ENCODE measurements around the gene TP53RK. TPM values are rescaled to one million over a fixed set of nuclear protein-coding genes. Genes with fewer than 3 reads are reported as not detected.

The TP53RK gene
- total RNA-seq, 1 experiment from 2014 or later, result 20.6 TPM

DNA sequence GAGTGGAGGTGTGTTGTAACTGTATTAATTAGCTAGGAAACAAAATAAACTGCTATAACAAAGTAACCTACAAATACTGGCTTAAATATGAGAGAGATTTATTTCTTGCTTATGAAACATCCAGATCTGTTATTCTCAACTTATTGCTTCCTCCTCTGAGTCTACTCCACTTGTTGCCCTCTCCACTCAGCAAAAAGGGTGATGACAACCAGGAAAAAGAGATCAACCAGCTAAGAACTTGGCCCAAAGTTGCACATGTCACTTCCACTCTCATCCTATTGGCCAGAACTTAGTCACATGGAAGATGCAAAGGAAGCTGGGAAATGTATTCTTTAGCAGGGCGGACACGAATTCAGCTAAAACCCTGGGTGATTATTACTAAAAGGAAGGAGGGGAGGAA is 5.2 kb upstream of the TP53RK start:
- H3K4me3 ChIP-seq (ENCODE audit: low read depth, low read length, poor library complexity, severe bottlenecking), result no peak overlapping the region
- intact Hi-C loops (cut with micrococcal nuclease; ENCODE audit: unreplicated experiment), result no loop called here
- ChIA-PET CTCF (no interaction called here), POLR2A (ENCODE audit: low non-redundant PET) (no interaction called here)
- H3K27me3 ChIP-seq (replicated peaks; ENCODE audit: insufficient read depth, low read depth, low read length, poor library complexity), result no peaks in the 10 kb centered on the region
- DNase-seq (ENCODE audit: low spot score), result peak; percentile 52
- TF ChIP-seq CTCF (conservative IDR thresholded peaks at IDR 0.05; ENCODE audit: low read depth, low read length), result no peak
- TF ChIP-seq EZH2 (IDR thresholded peaks at IDR 0.05; ENCODE audit: borderline replicate concordance, low read depth, low read length, poor library complexity, severe bottlenecking), result no peak
- no peaks in the 10 kb centered on the region for H3K36me3 ChIP-seq (ENCODE audit: insufficient read depth, low read length, poor library complexity, severe bottlenecking)
- no TSS peak for BruUV-seq (replicated peaks)
- H3K4me1 ChIP-seq (ENCODE audit: insufficient read depth, low read length, poor library complexity, severe bottlenecking), result no peaks in the 10 kb centered on the region
- no peaks in the 10 kb centered on the region for H3K9me3 ChIP-seq (ENCODE audit: low read depth, low read length, poor library complexity, severe bottlenecking)
- H3K27ac ChIP-seq (ENCODE audit: low read depth, low read length, poor library complexity, severe bottlenecking), result no peak overlapping the region

- H3K27ac ChIP-seq (ENCODE audit: low read depth, low read length, poor library complexity, severe bottlenecking), result no peak overlapping the region
- ChIA-PET POLR2A (ENCODE audit: low non-redundant PET) (no interaction called here), CTCF (no interaction called here)
- TF ChIP-seq CTCF (conservative IDR thresholded peaks at IDR 0.05; ENCODE audit: low read depth, low read length) (no peak), EZH2 (IDR thresholded peaks at IDR 0.05; ENCODE audit: borderline replicate concordance, low read depth, low read length, poor library complexity, severe bottlenecking) (no peak)
- no peaks in the 10 kb centered on the region for H3K9me3 ChIP-seq (ENCODE audit: low read depth, low read length, poor library complexity, severe bottlenecking)
- H3K36me3 ChIP-seq (ENCODE audit: insufficient read depth, low read length, poor library complexity, severe bottlenecking), result peaks cover 8% of the 10 kb centered on the region
- no peaks in the 10 kb centered on the region for H3K27me3 ChIP-seq (replicated peaks; ENCODE audit: insufficient read depth, low read depth, low read length, poor library complexity)
- H3K4me1 ChIP-seq (ENCODE audit: insufficient read depth, low read length, poor library complexity, severe bottlenecking), result no peaks in the 10 kb centered on the region
- no TSS peak for BruUV-seq (replicated peaks)
- no peak overlapping the region for H3K4me3 ChIP-seq (ENCODE audit: low read depth, low read length, poor library complexity, severe bottlenecking)
- intact Hi-C loops (cut with micrococcal nuclease; ENCODE audit: unreplicated experiment), result no loop called here
- no peak for DNase-seq (ENCODE audit: low spot score)
Observed at GRCh38 chr20:46691196-46691595, 2.0 kb upstream of the TP53RK start.

DNA sequence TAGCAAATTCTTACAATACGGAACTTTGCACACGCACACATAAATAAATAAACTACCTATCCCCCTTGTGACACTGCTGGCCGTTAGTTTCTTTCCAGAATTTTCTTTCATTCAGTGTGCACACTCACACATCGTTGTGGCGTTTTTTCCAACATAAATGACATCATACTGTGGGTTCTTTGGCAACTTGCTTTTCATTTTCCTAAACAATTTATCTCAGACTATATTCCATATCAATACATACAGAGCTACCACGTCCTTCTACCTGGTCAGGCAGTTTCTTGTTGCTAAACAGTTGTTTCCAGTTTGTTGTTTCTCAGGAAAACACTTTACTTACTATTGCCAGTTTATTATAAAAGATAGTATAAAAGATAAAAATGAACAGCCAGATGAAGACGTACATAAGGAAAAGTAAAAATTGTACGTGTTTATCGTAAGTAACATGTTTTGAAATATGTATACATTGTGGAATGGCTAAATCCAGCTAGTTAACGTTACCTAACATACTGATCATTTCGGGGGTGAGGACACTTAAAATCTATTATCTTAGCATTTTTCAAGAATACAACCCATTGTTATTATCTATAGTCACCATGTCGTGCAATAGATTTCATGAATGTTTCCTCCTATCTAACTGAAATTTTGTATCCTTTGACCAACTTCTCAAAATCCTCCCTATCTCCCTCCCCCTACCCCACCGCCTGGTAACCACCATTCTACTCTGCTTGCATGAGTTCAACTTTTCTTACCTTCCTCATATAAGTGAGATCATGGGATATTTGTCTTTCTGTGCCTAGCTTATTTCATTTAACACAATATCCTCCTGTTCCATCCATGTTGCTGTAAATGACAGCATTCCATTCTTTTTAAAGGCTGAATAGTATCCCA is 1.2 kb upstream of the TP53RK start:
- ChIA-PET CTCF (no interaction called here), POLR2A (ENCODE audit: low non-redundant PET) (no interaction called here)
- Histone ChIP-seq H3K4me1 (ENCODE audit: insufficient read depth, low read length, poor library complexity, severe bottlenecking) (no peaks in the 10 kb centered on the region), H3K4me3 (ENCODE audit: low read depth, low read length, poor library complexity, severe bottlenecking) (peak overlapping the region; percentile 84), H3K9me3 (ENCODE audit: low read depth, low read length, poor library complexity, severe bottlenecking) (no peaks in the 10 kb centered on the region), H3K36me3 (ENCODE audit: insufficient read depth, low read length, poor library complexity, severe bottlenecking) (peaks cover 16% of the 10 kb centered on the region), H3K27me3 (replicated peaks; ENCODE audit: insufficient read depth, low read depth, low read length, poor library complexity) (no peaks in the 10 kb centered on the region), H3K27ac (ENCODE audit: low read depth, low read length, poor library complexity, severe bottlenecking) (peak overlapping the region; percentile 23)
- no peak for DNase-seq (ENCODE audit: low spot score)
- TF ChIP-seq EZH2 (IDR thresholded peaks at IDR 0.05; ENCODE audit: borderline replicate concordance, low read depth, low read length, poor library complexity, severe bottlenecking) (no peak), CTCF (conservative IDR thresholded peaks at IDR 0.05; ENCODE audit: low read depth, low read length) (no peak)
- BruUV-seq (replicated peaks), result TSS peak; percentile 62
- intact Hi-C loops (cut with micrococcal nuclease; ENCODE audit: unreplicated experiment), result no loop called here
